Measurements from ENCODE around the gene IFT27. TPM values are rescaled to one million over a fixed set of nuclear protein-coding genes. Genes with fewer than 3 reads are reported as not detected.

The IFT27 gene
- total and polyA plus RNA-seq, 9 donors = 14.2 to 38.8 (median 28.4) TPM

- no peak overlapping the region for H3K4me3 ChIP-seq
- DNase-seq = no peak
- intact Hi-C loops (cut with DNase I) = loop anchor here in 1 of 4 donors (10.0 kb wide), 1 partner anchor 1199 kb away; no protein-coding TSS in a partner anchor
- H3K27ac ChIP-seq = no peak overlapping the region
- H3K36me3 ChIP-seq = no peaks in the 10 kb centered on the region
- no peak for TF ChIP-seq EP300 (IDR thresholded peaks at IDR 0.05)
- no peaks in the 10 kb centered on the region for H3K4me1 ChIP-seq (ENCODE audit: insufficient read depth)
- WGBS, 3 donors = 74 to 89% (median 76%) methylated on average over 5 of the region's 5 CpGs
- no peaks in the 10 kb centered on the region for H3K27me3 ChIP-seq
- H3K9me3 ChIP-seq = no peaks in the 10 kb centered on the region
Measured at GRCh38 chr22:36713436-36713835, 62.5 kb downstream of the IFT27 start.

Other genes with a start within 250 kb of the IFT27 start
- gene EIF3D, start 247.0 kb downstream of the IFT27 start, total RNA-seq = 100 to 1,000 TPM; 166 to 299 (median 192) TPM
- gene EIF3D, start 247.0 kb downstream of the IFT27 start, polyA plus RNA-seq = 100 to 1,000 TPM; 224 to 351 TPM
- gene CACNG2, start 72.4 kb downstream of the IFT27 start, total RNA-seq = not detected
- not detected for gene CACNG2, start 72.4 kb downstream of the IFT27 start, polyA plus RNA-seq
- under 1 TPM in 1 of 7 donors, not detected in 6; 0.41 TPM for gene PVALB, start 40.9 kb upstream of the IFT27 start, total RNA-seq
- gene PVALB, start 40.9 kb upstream of the IFT27 start, polyA plus RNA-seq = under 1 TPM in 1 of 2 donors, not detected in 1; 0.47 TPM
- gene NCF4, start 84.9 kb upstream of the IFT27 start, total RNA-seq = 1 to 10 TPM; 2.2 to 6.7 (median 4.8) TPM
- gene NCF4, start 84.9 kb upstream of the IFT27 start, polyA plus RNA-seq = 1 to 10 TPM; 4.6 to 5.0 TPM
- gene CSF2RB, start 137.5 kb upstream of the IFT27 start, total RNA-seq = 1 to 10 TPM in 4 of 7 donors, under 1 TPM in 3; 0.53 to 2.3 (median 1.8) TPM
- gene CSF2RB, start 137.5 kb upstream of the IFT27 start, polyA plus RNA-seq = 1 to 10 TPM in 1 of 2 donors, under 1 TPM in 1; 0.96 to 2.0 TPM
- 10 to 100 TPM; 25.9 to 59.9 (median 42.4) TPM for gene TST, start 243.3 kb upstream of the IFT27 start, total RNA-seq
- 10 to 100 TPM in 1 of 2 donors, 1 to 10 TPM in 1; 6.4 to 55.7 TPM for gene TST, start 243.3 kb upstream of the IFT27 start, polyA plus RNA-seq
- gene MPST, start 243.6 kb upstream of the IFT27 start, total RNA-seq = 100 to 1,000 TPM in 3 of 7 donors, 10 to 100 TPM in 4; 67.7 to 178 (median 91.6) TPM
- gene MPST, start 243.6 kb upstream of the IFT27 start, polyA plus RNA-seq = 100 to 1,000 TPM in 1 of 2 donors, 1 to 10 TPM in 1; 5.4 to 163 TPM

Measured in ovary (tissue), 9 donors.